Stimulated activated CD4-positive, alpha-beta T cell treated with anti-CD3 and anti-CD28 coated beads, Interleukin-15, amount 100 ng/mL, for 1 hour (primary cell): ENCODE data around the gene PCBP3.
"Not testable (repeated sequence)": the region's sequence is repeated elsewhere in the genome, so short reads cannot be mapped to it uniquely, and the experiment has no call there.

Experiments used
- DNase-seq, 2 donors: peaks; one replicate each; pipeline ENCODE4 v3.0.0-alpha.2; 2020; ENCODE audit warnings: low read depth in 1 of 2, low spot score in 1 of 2

The PCBP3 gene

GRCh38 chr21:45940621-45941337, 297.3 kb downstream of the PCBP3 start:
- no peak for DNase-seq

DNA sequence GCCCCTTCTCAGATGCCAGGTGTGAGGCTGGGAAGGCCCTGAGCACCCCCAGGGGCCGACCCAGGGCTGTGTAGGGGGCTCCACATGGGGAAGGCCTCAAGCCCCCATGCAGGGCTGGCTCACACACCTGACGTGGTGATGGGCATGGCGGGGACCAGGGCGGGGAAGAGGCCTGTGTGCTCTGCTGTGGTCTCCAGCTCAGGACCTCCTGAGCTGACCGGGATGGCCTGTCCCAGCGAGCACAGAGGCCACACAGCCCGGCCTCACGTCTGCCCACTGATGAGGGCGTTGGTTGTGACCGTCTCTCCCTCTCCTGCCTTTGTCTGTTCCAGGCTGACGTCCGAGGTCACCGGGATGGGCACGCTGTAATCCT, 297.8 kb downstream of the PCBP3 start:
- no peak for DNase-seq

GRCh38 chr21:45941717-45942546, 298.4 kb downstream of the PCBP3 start:
- no peak for DNase-seq

GRCh38 chr21:45942755-45943629, 299.5 kb downstream of the PCBP3 start:
- DNase-seq: no peak

- no peak for DNase-seq
These were observed 300.4 kb downstream of the PCBP3 start for GRCh38 chr21:45943630-45944540.

DNA sequence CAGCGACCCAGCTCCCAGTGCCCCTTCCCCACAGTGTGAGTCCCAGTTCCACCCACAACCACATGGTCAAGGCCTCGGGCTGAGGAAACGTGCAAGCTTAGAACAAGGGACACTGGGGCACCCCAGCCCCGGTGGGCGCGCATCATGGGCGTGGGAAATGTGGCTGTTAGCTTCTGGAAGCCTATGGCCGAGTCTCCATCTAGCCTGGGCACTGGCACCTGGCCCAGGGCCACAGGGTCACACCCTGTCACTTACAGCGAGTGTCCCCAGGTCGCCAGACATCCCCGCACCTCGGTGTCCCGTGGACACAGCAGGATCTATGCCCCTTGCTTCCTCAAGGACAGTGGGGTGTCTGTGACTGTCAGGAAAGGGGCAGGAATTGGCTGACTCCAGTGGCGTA, 301.1 kb downstream of the PCBP3 start:
- DNase-seq: no peak

DNA sequence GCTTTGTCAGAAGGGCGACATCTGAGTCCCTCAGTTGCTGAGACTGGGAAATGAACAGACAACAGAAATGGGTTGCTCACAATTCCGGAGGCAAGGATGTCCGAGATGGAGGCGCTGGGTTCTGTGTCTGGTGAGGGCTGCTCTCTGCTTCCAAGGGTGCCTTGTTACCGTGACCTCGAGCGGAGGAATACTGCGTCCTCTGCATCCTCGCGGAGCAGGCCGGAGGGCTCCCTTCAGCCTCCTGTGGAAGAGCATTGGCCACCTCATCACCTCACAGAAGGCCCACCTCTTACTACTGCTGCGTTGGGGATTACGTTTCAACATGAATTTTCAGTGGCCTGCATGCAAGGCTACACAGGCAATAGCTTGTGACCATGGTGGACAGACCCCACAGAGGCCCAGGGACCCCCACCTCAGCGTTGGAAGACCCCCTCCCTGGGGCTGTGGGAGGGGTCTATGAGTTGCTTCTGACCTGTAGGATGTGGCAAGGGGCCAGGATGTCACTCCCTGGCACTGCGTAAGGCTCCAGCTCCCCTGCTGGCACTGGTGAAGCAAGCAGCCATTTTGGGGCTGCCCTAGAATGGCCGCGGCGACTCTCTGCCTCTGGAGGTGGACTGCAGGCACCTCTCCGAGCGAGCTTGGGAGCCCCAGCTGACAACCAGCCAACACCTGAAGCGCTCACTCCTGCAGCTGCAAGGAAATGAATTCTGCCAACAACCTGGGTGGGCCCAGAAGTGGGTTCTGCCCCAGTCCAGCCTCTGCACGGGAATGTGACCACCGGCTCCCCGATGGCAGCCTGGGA, 301.7 kb downstream of the PCBP3 start:
- no peak for DNase-seq

- DNase-seq: no peak
These were observed 302.3 kb downstream of the PCBP3 start for GRCh38 chr21:45945868-45946210.

- no peak for DNase-seq
These were observed 303.8 kb downstream of the PCBP3 start for GRCh38 chr21:45947296-45947695.

- no peak for DNase-seq
These were observed 304.3 kb downstream of the PCBP3 start for GRCh38 chr21:45947716-45948255.

DNA sequence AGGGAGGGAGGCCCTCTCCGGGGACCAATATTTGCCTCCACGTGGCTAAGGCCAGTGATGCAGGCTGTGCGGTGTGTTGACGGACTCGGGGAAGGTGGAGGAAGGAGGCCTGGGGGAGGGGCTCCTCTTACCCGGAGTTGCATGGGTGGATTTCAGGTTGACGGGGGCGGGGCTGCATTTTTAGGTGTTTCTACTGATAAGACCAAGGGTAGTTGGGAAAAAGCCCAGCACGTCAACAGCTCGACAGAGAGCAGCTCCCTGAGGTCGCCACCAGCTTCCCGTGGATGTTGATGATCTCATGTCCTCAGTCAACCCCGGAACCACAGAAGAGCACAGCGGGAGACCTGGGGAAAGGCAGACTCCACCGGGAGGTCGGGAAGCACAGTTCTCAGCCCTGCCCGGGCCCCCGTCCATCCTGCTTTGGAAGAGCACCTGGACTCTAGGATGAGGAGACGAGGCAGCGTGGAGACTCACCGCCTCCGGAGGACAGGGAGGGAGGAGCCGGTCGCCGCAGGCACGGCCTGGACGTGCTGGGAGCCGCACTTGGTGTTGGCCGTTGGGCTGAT, 305.1 kb downstream of the PCBP3 start:
- no peak for DNase-seq

GRCh38 chr21:45949928-45950739, 306.6 kb downstream of the PCBP3 start:
- no peak for DNase-seq

GRCh38 chr21:45950740-45951515, 307.4 kb downstream of the PCBP3 start:
- DNase-seq: no peak

DNA sequence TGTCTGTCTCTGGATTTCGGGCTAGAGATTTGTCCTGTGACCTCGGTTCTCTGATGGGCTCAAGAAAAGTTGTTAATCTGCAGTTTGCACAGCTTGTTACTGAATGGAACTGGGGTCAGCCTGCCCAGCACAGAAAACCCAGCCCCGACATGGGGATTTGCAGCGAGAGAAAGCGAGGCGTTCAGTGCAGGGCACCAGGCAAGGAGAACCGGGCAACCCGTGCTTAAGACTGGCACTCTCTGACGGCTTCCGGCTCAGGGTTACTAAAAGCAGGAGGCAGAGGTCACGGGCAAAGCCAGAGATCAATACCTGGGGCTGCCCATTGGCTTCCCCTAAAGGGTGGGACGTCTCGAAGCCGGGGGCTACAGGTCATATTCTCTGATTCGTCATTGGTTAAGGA, 308.2 kb downstream of the PCBP3 start:
- DNase-seq: no peak

DNA sequence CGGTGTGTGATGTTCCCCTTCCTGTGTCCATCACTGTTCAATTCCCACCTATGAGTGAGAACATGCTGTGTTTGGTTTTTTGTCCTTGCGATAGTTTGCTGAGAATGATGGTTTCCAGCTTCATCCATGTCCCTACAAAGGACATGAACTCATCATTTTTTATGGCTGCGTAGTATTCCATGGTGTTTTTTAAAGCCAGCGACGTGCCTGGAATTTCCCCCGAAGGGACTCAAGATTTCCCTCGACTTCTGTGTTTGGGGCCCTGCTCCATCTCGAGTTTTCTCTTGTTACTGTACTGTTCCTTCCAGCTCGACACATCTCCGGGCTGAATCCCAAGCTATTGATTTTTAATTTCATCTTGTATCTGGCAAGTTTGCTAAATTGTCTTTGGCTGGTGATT, 309.0 kb downstream of the PCBP3 start:
- not testable (repeated sequence) for DNase-seq

DNA sequence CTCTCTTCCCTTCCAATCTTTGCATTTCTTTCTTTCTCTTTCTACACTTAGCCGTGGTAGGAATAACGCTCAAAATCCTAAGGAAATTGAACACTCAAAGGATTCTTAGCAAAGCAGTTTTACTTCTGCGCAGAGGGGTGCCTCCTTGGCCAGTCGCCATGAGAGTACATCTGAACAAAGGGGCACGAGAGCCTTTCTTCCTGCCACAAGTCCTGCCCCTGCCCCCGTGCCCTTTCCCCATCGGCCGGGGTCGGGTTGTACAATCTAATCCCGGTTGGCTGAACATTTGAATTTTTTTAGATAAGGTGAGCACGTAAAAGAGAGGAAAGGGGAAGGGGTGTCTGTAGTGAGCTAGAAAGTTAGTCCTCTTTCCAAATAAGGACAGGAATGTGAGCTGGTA, 309.4 kb downstream of the PCBP3 start:
- no peak for DNase-seq

DNA sequence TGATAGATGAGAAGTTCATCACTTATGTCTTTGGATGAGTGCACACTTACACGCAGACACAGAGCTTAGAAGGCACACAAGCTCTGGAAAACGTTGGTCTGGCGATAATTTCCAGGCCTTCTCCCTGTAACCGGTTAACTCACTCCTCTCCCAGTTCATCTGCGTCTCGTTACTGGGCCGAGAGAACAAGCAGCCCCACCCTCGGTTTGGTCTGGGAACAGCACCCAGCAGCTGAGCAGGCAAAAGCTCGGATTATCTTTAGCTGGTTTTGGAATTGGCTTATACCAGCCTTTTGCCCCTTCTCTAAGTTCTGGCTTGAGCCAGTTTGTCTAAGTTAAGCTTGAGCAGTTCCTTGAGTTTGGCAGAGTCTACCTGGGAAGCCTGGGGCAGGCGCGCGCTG, 310.7 kb downstream of the PCBP3 start:
- no peak for DNase-seq

DNA sequence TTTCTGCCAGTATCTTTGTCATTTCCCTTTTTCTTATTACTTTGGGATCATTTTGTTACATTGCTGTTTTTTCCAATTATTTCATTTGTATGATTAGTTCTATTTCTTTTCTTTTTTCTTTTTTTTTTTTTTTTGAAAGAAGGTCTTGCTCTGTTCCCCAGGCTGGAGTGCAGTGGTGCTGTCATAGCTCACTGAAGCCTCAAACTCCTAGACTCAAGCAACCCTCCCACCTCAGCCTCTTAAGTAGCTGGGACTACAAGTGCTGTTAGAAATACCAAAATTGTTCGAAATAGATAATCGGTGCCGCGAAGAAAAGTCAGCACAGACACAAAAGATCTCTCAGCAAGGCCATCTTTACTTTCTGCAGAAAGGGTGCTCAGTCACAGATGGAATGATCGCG, 311.4 kb downstream of the PCBP3 start:
- no peak for DNase-seq
